BLaER1 (cell line): ENCODE measurements around the gene LUZP2.

Experiments
- H3K27ac ChIP-seq: shearing (Covaris generic); formaldehyde crosslinking; 2 replicates; pipeline ENCODE4 v1.8.1; 2022
- H3K27me3 ChIP-seq: shearing (Covaris generic); formaldehyde crosslinking; 2 replicates; pipeline ENCODE4 v1.8.1; 2022
- H3K36me3 ChIP-seq: shearing (Covaris generic); formaldehyde crosslinking; 2 replicates; pipeline ENCODE4 v1.8.1; 2022
- H3K4me1 ChIP-seq: shearing (Covaris generic); formaldehyde crosslinking; 2 replicates; pipeline ENCODE4 v1.8.1; 2022
- H3K4me2 ChIP-seq: shearing (Covaris generic); formaldehyde crosslinking; 2 replicates; pipeline ENCODE4 v1.8.1; 2022
- H3K4me3 ChIP-seq: shearing (Covaris generic); formaldehyde crosslinking; 2 replicates; pipeline ENCODE4 v1.8.1; 2022
- H3K9ac ChIP-seq: shearing (Covaris generic); formaldehyde crosslinking; 2 replicates; pipeline ENCODE4 v1.8.1; 2022
- H3K9me3 ChIP-seq: shearing (Covaris generic); formaldehyde crosslinking; 2 replicates; pipeline ENCODE4 v1.8.1; 2022
- H4K20me1 ChIP-seq: shearing (Covaris generic); formaldehyde crosslinking; 2 replicates; pipeline ENCODE4 v1.8.1; 2022
- Cebpa-rat ChIP-seq: shearing (Covaris generic); IDR thresholded peaks from 2 replicates; pipeline ENCODE4 v1.8.1; 2022

LUZP2 gene

DNA sequence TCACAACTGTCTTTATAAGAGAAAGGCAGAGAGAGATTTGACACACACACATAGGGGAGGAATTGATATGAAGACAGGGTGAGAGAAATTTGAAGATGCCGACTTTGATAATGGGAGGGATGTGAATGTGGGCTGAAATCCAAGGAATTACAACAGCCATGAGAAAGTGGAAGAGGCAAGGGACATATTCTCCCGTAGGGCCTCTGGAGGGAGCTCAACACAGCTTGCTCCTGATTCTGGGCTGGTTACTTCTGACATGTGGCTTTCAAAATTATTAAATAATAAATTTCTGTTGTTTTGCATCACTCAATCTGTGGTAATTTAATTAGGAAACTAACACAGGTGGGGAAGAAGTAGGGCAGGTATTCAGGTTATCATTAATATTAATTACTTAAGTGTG lies 282.9 kb downstream of the LUZP2 start:
- no peak overlapping the region for H3K4me2 ChIP-seq
- TF ChIP-seq Cebpa-rat, result no peak

DNA sequence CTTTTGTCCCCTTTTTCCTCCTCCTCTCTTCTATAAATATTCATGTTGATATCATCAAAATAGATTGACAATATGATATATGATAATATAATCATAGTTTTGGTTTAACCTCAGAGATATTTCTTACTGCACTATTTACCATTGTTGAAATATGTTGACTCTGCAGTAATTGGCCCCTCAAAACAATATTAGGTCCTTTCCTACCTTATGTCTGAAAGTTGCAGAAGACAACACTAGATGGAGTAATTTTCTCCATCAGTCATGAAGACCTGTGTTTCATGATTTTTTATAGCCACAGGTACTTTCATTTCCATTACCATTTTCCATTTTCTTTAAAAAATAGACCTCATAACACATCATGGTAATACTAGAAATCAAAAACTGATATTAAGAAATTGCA lies 284.4 kb downstream of the LUZP2 start:
- no peak for TF ChIP-seq Cebpa-rat
- H4K20me1 ChIP-seq, result no peaks in the 10 kb centered on the region
- H3K4me1 ChIP-seq, result no peaks in the 10 kb centered on the region
- no peaks in the 10 kb centered on the region for H3K27me3 ChIP-seq
- no peaks in the 10 kb centered on the region for H3K9me3 ChIP-seq
- H3K36me3 ChIP-seq, result no peaks in the 10 kb centered on the region
- no peak overlapping the region for H3K27ac ChIP-seq
- H3K9ac ChIP-seq, result no peak overlapping the region
- H3K4me3 ChIP-seq, result no peak overlapping the region
- no peak overlapping the region for H3K4me2 ChIP-seq

More for the DNA sequence above, 282.9 kb downstream of the LUZP2 start:
- H3K9me3 ChIP-seq, result no peaks in the 10 kb centered on the region
- H3K4me1 ChIP-seq, result no peaks in the 10 kb centered on the region
- H4K20me1 ChIP-seq, result no peaks in the 10 kb centered on the region
- no peak overlapping the region for H3K27ac ChIP-seq
- no peak overlapping the region for H3K4me3 ChIP-seq
- no peaks in the 10 kb centered on the region for H3K27me3 ChIP-seq
- H3K36me3 ChIP-seq, result no peaks in the 10 kb centered on the region
- no peak overlapping the region for H3K9ac ChIP-seq

DNA sequence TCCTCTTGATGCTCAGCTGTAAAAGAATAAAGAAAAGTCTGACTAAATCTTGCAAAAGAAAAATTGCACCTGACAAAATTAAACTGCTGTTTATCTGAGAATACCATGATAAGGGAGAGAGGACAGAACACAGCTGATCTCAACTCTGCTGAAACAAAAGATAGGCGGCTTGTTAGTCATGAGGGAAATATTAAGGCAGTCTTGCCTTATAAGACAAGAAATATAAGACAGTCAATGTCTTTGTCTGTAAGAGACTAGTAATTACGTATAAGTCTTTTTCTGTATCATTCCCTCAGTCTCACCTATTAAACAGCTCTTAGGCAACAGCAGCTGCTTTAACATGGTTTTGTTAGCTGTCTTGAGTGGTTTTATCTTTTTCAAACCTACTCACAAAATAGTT lies 296.6 kb downstream of the LUZP2 start:
- no peaks in the 10 kb centered on the region for H3K9me3 ChIP-seq
- no peak overlapping the region for H3K9ac ChIP-seq
- no peak overlapping the region for H3K4me3 ChIP-seq
- no peaks in the 10 kb centered on the region for H3K4me1 ChIP-seq
- no peak overlapping the region for H3K4me2 ChIP-seq
- TF ChIP-seq Cebpa-rat, result no peak
- H4K20me1 ChIP-seq, result no peaks in the 10 kb centered on the region
- H3K36me3 ChIP-seq, result no peaks in the 10 kb centered on the region
- H3K27ac ChIP-seq, result no peak overlapping the region
- H3K27me3 ChIP-seq, result no peaks in the 10 kb centered on the region

DNA sequence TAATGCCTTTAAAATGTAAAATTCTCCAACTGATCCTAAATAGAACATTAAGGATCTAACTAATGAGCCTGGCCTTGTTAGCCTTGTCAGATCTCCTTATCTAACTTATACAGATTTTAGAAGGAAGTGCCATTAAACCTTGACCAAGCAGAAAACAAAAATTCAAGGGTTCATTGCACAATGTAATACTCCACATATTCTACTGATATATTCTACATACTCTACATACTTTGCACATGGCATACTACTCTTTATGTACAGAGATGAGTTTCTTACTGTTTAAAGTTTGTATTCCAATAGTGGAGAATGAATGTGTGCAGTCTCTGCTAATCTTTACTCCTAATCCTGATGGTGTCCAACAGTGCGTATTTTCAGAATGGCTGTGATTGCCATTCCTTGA lies 297.2 kb downstream of the LUZP2 start:
- no peaks in the 10 kb centered on the region for H4K20me1 ChIP-seq
- H3K4me3 ChIP-seq, result no peak overlapping the region
- H3K4me2 ChIP-seq, result no peak overlapping the region
- no peaks in the 10 kb centered on the region for H3K36me3 ChIP-seq
- H3K4me1 ChIP-seq, result no peaks in the 10 kb centered on the region
- H3K9ac ChIP-seq, result no peak overlapping the region
- H3K27me3 ChIP-seq, result no peaks in the 10 kb centered on the region
- no peak overlapping the region for H3K27ac ChIP-seq
- TF ChIP-seq Cebpa-rat, result no peak
- no peaks in the 10 kb centered on the region for H3K9me3 ChIP-seq

DNA sequence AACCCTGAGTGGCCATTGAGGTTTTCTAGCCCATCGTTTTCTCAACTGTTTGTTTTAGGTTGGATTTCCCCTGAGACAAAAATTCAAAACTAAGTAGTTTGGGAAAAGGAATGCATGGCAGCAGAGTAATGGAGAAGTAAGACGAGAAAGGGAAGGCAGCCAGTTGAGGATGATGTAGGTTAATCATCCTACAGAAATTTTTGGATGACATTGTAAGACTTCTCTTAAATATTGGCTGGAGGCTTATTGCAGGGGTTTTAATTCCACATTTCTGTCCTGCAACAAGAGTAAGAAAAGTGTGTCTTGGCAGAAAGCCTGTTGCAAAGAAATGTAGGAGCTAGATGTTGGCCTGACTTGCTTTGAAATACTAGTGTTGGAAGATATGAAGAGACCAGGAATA lies 308.8 kb downstream of the LUZP2 start:
- no peak overlapping the region for H3K9ac ChIP-seq
- no peak overlapping the region for H3K4me3 ChIP-seq
- no peak for TF ChIP-seq Cebpa-rat
- no peaks in the 10 kb centered on the region for H3K36me3 ChIP-seq
- H3K4me2 ChIP-seq, result no peak overlapping the region
- no peak overlapping the region for H3K27ac ChIP-seq
- H3K27me3 ChIP-seq, result no peaks in the 10 kb centered on the region
- no peaks in the 10 kb centered on the region for H3K4me1 ChIP-seq
- no peaks in the 10 kb centered on the region for H4K20me1 ChIP-seq
- H3K9me3 ChIP-seq, result 0 out of 2 replicates have a peak, but pooled peaks cover 12% of the 10 kb centered on the region

DNA sequence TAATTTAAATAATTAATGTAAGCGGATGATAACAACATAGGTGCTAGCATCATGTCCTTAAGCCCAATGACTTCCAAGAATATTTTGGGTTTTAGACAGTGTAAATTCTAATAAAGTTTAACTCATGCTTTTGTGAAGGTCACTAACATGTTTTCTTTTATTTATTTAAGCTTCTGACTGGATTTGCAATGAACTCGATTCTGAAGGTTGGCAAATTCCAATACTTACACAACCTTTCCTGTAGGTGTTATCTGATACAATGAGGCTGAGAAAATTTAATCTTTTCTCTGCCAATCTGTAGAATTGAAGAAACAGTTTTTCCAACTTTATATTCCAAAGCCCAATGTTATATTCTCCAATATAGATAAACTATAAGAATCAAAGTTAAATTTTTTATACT lies 311.3 kb downstream of the LUZP2 start:
- Histone ChIP-seq H3K9ac (no peak overlapping the region), H4K20me1 (no peaks in the 10 kb centered on the region), H3K9me3 (0 out of 2 replicates have a peak, but pooled peaks cover 12% of the 10 kb centered on the region), H3K4me1 (no peaks in the 10 kb centered on the region), H3K4me2 (no peak overlapping the region), H3K36me3 (no peaks in the 10 kb centered on the region), H3K27ac (no peak overlapping the region), H3K27me3 (no peaks in the 10 kb centered on the region), H3K4me3 (no peak overlapping the region)
- TF ChIP-seq Cebpa-rat, result no peak

DNA sequence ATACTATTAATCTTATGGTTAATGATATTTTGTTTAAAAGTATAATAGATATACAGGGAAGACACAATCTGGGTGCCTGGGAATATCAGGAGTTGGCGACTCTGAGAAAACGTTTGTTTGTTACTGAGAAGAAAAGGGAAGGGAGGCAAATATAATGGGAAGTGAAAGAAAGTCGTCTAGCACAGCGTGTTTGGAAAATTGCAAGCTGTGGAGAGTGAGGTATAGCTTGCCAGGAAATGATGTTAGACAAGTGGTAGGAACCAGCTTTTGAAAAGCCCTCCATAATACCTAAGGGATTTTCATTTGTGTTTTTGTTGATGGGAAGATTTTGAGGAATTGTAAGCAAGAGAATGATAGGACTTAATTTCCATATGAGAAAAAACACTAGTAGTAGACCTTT lies 322.2 kb downstream of the LUZP2 start:
- Histone ChIP-seq H3K9ac (no peak overlapping the region), H3K27ac (no peak overlapping the region)

DNA sequence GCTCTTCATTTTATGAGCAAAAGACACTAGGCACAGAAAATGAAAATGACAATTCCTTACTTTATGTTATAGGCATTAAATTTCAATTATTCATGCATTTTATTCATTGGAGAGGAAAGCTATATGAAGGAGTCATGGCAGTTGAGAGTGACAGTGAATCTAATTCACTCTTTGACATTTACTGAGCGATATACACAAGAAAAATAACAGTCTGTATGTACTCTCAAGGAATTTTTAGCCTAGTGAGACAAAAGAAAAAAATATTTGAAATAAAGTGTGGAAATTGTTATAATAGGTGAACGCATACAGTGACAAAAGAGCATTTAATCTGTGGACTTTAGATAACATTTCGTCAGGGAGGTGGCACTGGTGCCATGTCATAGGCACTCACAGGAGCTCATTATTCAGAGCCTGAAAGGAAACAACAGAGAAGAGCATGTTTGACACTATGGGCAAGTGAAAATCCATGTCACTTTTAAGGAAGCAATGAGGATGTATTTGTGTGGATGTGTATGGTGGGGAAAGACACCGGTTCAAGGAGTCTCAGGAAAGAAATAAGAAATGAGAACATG lies 323.1 kb downstream of the LUZP2 start:
- no peak for TF ChIP-seq Cebpa-rat
- H3K27ac ChIP-seq, result no peak overlapping the region
- H3K36me3 ChIP-seq, result no peaks in the 10 kb centered on the region
- H3K4me2 ChIP-seq, result no peak overlapping the region
- no peaks in the 10 kb centered on the region for H3K4me1 ChIP-seq
- H3K4me3 ChIP-seq, result no peak overlapping the region
- no peaks in the 10 kb centered on the region for H3K9me3 ChIP-seq
- H3K27me3 ChIP-seq, result no peaks in the 10 kb centered on the region
- no peaks in the 10 kb centered on the region for H4K20me1 ChIP-seq
- no peak overlapping the region for H3K9ac ChIP-seq

More for the DNA sequence above, 322.2 kb downstream of the LUZP2 start:
- Histone ChIP-seq H3K4me1 (no peaks in the 10 kb centered on the region), H4K20me1 (no peaks in the 10 kb centered on the region), H3K9me3 (no peaks in the 10 kb centered on the region), H3K4me2 (no peak overlapping the region), H3K27me3 (no peaks in the 10 kb centered on the region), H3K4me3 (no peak overlapping the region), H3K36me3 (no peaks in the 10 kb centered on the region)
- no peak for TF ChIP-seq Cebpa-rat

DNA sequence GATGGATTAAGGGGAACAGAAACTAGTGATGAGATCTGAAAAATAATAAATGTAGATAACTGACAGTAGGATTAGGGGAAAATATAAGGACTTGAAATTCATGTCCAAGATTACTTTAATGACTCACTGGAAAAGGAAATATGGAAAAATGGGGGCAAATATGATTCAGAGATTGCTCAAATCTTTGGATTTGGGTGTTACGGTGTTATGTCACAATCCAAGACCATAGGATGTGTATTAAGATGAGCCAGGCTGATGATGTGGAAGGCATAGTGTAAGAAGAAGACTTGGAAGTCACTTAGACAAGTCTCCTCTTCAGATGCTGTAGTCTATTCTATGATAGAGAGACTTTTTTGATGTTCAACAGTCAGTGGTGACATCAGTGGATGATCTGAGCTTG lies 323.7 kb downstream of the LUZP2 start:
- H3K27me3 ChIP-seq, result no peaks in the 10 kb centered on the region
- no peaks in the 10 kb centered on the region for H3K9me3 ChIP-seq
- H3K27ac ChIP-seq, result no peak overlapping the region
- no peak overlapping the region for H3K4me3 ChIP-seq
- no peaks in the 10 kb centered on the region for H4K20me1 ChIP-seq
- H3K9ac ChIP-seq, result no peak overlapping the region
- H3K4me1 ChIP-seq, result no peaks in the 10 kb centered on the region
- H3K4me2 ChIP-seq, result no peak overlapping the region
- H3K36me3 ChIP-seq, result no peaks in the 10 kb centered on the region
- TF ChIP-seq Cebpa-rat, result no peak

DNA sequence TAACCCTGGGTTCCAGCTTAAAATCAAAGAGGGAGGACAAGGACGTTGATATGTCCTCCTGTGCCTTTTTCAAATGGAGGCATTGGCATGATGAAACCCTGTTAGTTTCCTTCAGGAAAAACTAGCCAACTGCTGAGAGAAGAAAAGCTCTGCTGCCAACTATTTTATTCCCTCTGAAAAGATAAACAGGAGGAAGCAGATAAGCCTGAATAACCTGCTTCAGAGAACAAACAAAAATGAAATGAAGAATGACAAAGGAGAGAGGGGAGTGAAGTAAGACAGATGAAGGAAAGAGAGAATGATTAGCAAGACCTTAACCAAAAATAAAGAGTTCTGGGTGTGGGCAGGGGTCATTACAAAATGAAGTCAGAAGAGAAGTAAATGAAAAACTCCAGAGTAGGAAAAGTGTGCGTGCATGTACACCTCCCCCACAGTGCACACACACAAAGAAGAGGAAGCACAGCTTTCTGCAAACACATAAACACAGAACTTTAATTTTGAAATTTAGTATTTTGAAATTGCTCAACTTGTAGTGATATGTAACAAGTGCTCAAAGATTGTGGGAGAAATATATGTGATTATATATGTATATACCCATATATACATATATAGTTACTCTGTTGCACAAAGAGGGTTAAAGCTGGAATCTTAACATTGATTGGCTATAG lies 332.2 kb downstream of the LUZP2 start:
- no peak overlapping the region for H3K27ac ChIP-seq
- no peak overlapping the region for H3K9ac ChIP-seq
- no peak for TF ChIP-seq Cebpa-rat
- H3K9me3 ChIP-seq, result no peaks in the 10 kb centered on the region
- peaks cover 9% of the 10 kb centered on the region; the same call in 1 of the 2 replicates for H3K4me1 ChIP-seq
- H4K20me1 ChIP-seq, result no peaks in the 10 kb centered on the region
- no peak overlapping the region for H3K4me2 ChIP-seq
- no peaks in the 10 kb centered on the region for H3K27me3 ChIP-seq
- no peak overlapping the region for H3K4me3 ChIP-seq
- H3K36me3 ChIP-seq, result no peaks in the 10 kb centered on the region
